SW 1271 (cell line): ENCODE results near the gene NRK.
"Not testable (repeated sequence)": the region's sequence is repeated elsewhere in the genome, so short reads cannot be mapped to it uniquely, and the experiment has no call there.

Experiments used
- DNase-seq, 2 experiments: peaks; one replicate each; lab custom pipeline; 2025; lab: John Stamatoyannopoulos, UW

Gene NRK

DNA sequence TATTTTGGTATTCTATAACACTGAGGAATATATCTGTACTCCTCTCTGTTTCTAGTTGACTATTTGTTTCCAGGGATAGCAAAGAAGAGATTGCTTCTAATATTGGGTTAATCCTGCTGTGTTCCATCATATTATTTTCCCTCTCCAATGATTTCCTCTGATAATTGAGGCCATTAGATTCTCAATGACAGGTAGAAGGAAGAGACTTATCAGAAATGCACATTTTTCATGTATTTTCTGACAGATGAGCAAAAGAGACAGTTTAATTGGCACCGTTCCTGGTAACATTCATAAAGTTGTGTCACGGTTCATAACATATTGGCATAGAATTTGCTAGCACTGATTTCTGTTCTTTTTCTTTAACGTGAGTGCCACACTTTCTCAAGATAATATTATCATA is 58.2 kb downstream of the NRK start:
- no peak for DNase-seq

DNA sequence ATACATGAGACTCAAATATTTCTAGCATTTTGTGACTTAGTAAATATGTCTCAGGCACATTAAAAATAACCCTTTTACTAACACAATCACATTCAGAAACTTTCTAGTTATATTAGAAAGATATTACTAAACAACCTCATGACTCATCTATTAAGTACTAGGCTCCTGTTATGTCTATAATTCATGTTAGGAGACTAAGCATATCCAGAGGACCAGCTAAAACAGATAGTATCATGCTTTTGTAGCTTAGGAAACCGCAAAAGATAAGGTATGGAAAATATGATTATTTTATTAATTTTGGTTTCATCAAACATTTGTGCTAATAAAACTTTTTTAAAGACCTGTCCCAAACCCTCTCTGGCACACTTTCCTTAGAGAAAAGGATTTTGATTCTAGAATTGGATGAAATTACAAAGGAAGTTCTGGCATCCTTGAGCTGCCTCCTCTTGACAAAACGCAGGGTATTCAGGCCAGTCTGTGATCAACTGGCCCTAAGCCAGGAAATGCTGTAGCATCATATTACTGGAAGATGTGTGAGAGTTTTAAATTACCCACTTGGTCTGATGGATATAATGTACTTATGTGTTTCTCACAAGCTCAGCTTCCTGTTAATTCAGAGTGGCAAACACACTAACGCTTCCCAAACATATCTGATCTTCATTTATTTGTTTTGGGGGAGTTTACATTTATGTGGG is 60.4 kb downstream of the NRK start:
- no peak for DNase-seq

DNA sequence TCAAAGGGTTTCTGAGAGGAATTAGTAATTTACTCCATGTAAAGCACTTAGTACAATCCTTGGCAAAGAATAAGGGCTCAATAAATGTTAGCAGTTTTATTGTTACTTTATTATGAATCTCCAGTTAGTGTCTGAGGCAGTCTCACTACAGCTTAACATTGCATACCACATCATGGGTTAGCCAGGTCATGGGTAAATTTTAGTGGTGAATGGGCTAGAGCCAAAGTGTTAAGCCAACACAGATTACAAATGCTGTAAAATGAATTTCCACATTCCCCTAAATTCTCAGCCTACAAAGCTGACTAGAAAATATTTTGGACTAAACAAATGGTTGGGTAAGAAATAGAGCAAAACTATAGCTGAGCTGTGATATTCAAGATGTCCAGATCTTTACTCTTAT is 72.4 kb downstream of the NRK start:
- DNase-seq, result no peak

DNA sequence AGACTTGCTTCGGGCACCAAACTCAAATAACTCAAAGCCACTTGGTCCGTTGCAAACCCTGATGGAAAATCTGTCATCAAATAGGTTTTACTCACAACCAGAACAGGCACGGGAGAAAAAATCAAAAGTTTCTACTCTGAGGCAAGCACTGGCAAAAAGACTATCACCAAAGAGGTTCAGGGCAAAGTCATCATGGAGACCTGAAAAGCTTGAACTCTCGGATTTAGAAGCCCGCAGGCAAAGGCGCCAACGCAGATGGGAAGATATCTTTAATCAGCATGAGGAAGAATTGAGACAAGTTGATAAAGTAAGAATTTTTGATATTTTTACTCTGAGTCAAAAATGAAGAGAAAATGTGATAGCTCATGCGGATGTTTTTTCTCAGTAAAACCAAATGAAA is 87.2 kb downstream of the NRK start:
- DNase-seq, result no peak

GRCh38 chrX:105910563-105911105 is 88.3 kb downstream of the NRK start:
- DNase-seq, result no peak

DNA sequence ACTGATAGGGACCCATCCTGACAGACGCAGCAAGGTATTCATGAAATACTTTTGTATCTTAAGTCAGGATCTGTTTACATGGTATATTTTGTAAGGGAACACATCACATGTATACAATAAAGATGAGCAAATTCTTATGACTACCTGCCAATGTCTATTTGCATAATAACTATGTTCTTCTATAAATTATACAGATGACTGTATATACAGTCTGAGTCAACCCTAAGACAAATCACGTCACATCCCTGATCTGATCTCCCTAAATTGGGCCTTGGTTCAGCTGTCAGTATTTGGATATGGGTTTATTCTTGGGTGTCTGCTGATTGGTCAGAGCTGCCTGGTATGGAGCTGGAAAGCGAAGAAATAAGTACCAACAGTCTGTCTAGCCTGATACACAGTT is 122.9 kb downstream of the NRK start:
- DNase-seq, result no peak

- no peak for DNase-seq
Observed at GRCh38 chrX:105969487-105969886, 147.1 kb downstream of the NRK start.

DNA sequence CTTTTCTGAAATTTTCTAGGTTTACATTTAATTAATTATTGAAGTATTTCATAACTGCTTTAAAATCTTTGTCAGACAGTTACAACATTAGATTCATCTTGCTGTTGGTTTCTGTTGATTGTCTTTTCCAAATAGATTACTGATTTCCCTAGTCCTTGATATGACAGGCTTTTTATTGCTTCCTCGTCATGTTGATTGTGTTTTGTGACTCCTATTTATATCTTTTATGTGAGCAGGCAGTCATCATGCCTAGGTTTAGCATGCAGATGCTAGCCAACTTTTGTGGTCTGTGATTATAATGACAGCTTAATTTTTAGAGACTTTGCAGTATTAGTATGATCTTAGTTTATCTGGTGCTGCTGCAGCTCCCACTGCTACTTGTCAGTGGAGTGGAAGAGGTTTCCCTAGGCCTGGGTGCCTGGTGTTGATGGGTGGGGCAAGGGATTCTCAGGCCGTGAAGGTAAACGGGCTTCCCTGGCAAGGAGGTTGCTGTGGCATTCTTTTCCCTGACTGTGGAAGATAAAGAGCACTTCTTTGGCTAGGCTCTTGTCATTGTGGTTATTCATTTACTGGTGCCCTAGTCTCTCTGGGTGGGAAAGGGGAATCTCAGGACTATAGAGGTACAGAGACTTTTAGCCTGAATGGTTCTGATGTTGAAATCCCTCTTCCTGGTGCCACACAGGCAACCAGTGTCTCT is 150.5 kb downstream of the NRK start:
- no peak for DNase-seq

DNA sequence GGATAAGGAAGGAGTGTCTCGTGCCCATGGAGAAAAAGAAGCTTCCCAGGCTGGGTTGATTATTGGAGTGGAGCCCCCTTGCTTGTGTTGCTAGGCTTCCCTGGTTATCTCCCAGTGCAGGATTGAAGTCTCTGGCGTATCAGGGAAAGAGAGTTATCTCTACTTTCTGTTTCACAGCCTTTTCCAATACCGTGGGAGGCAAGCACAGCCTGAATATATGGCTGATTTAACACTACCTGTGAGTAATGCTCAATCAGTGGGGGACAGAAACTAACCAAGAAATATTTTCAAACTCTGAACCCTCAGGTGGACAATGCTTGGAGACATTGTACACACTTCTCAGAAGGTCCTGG is 151.0 kb downstream of the NRK start:
- DNase-seq, result no peak

DNA sequence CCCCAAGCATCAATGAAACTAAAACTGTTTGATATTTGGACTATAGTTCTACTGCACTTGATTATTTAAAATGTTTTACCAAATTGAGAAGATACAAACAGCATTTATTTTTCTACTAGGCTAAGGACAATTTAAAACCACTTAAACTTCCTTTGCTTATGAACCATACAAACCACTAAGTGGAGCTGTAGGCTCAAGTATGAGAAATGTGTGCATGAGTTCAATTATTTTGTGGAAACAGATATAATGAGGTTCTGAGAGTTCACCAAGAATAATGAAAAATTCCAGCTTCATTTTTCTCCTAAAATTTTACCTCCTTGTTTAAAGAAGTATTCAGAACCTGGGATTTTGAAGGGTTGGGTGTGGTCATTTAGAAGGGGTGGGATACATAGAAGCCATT is 153.0 kb downstream of the NRK start:
- DNase-seq, result no peak

DNA sequence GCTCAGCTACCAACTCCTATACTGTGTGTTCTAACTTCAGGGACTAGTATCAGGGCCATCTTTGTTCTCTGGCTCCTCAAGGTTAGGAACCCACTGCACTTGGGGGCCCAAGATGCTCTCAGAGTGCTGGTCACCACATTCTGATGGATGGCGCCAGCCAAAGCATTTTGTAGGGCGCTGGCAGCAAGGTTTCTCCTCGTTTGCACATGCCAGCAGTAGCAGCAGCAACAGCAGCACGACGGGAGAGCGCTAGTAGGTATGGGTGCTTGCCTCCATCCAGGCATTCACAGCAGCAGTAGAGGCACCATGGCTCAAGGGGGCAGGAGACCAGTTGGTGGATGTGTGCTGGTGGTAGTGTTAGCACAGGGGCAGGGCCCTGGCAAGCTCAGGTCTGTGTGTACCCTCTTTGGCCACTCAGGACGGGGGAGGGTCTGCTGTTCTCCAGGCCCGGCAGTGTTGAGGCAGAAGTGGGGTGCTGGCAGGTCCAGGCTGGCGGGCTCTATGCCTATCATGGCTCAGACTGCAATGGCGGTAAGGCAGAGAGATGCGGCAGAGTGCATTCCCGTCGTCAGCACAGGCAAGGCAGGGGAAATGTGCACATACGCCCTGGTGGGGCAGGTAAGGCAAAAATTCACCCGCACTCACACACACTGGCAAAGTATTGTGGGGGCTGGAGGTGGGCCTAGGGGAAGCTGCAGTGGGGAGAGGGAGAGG is 159.6 kb downstream of the NRK start:
- no peak for DNase-seq

GRCh38 chrX:105988487-105988886 is 166.1 kb downstream of the NRK start:
- not testable (repeated sequence) for DNase-seq

DNA sequence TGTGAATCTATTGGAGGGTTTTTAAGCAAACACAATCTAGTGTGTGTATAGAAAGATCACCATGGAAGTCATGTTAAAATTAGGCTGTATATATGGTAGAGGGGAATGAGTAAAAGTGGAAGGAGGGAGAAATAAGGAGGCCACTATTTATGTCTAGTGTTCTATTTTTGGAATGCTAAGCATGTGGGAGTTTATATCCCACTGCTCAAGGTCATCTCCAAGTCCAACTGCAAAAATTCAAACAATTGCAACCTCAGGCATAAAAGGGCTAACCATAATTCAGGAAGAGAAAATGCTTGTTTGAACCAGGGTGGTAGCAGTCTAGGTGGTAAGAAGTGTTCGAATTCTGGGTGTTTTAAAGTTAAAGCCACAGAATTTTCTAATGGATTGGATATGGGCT is 177.0 kb downstream of the NRK start:
- DNase-seq, result no peak

DNA sequence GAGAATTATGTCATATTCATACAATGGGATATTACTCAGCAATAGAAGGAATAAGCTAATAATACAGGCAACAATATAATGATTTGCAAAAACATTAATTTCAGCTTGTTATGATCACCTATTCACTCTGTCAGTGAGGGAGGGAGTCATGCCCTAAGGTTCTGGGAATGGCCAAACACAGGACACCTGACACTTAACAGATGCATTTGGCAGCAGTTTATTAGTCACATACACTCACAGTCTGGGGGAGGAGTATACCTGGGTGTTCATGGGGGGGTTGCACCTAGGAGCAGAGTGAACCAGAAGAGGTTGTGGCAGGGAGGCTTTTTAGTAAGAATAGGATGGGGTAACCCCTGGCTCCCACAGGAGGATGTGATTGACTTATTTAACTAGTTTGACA is 177.9 kb downstream of the NRK start:
- no peak for DNase-seq

DNA sequence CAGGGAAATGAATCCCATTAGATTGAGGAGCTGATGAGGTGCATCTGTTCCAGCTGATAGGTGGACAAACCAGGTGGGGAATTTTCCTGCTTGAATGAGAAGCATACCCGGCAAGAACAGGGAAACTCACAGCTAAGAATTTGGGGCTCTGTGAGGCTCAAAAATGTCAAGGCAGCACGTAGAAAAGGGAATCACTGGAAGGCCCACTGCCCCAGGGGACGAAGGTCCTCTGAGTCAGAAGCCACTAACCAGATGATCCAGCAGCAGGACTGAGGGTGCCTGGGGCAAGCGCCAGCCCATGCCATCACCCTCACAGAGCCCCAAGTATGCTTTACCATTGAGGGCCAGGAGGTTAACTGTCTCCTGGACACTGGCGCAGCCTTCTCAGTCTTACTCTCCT is 178.3 kb downstream of the NRK start:
- not testable (repeated sequence) for DNase-seq

DNA sequence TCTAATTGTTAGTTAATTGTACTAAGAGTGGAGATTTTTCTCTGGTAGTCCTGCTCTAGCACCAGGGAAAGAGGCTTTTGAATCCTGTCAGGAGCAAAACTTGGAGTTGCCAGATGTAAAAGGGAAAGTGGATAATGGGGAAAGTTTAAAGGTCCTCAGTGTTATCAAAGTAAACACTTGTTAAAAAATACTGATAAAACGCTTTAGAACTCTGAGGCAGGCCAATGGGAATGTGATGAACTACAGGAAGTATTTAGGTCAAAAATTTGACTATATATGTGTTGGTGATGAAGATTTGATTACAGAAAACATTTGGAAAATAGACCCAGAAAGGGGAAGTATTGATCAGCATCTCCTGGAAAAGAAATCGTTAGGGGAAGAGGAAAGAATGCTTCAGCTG is 183.3 kb downstream of the NRK start:
- DNase-seq, result no peak

DNA sequence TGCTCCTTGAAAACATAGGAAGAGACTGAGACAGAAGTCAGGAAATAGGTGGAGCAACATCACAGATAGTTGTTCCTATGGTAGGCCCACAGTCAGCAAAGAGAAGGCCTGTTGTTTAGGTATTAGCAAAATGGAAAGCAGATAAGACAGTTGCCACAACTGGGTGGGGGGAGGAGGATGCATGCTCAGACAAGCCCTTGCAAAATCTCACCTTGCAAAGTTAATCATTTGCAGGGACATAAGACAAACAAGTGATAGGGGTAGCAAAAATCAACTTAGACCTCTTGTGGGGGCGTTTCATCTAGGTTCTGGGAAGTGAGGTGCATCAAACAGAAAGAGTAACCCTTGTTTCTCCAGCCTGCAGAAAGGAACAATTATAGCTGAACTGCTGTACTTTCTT is 185.5 kb downstream of the NRK start:
- no peak for DNase-seq
